Stimulated activated CD4-positive, alpha-beta T cell treated with anti-CD3 and anti-CD28 coated beads, Interleukin-12 subunit alpha, Interleukin-12 subunit beta, amount 100 ng/mL, for 48 hours (primary cell): ENCODE data around the gene PARP1.

Source experiments
- DNase-seq, 3 donors: peaks; one replicate each; pipeline ENCODE4 v3.0.0-alpha.2; 2020; ENCODE audit warnings: low read depth in 2 of 3, low spot score in 1 of 3

Gene PARP1

GRCh38 chr1:226407199-226407496, 745 bp downstream of the PARP1 start:
- DNase-seq = no peak

- DNase-seq = no peak
Measured at GRCh38 chr1:226406401-226406881, 1.5 kb downstream of the PARP1 start.

GRCh38 chr1:226405411-226405988, 2.4 kb downstream of the PARP1 start:
- no peak for DNase-seq

DNA sequence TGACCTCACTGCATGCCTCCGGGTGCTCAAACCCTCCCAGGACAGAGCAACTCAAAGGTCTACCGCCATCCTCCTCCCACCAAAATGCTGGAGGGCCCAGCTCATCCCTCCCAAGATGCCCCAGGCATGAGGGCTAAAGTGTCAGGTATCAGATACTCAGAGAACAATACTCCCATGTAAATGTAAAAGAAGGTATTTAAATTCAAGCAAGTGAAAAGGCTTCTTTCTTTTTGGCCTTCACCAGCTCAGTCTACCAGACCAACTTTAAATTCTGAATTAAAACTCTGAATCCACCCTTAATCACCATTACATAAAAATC, 3.0 kb downstream of the PARP1 start:
- DNase-seq = no peak

- no peak for DNase-seq
Measured at GRCh38 chr1:226404063-226404903, 3.6 kb downstream of the PARP1 start.

DNA sequence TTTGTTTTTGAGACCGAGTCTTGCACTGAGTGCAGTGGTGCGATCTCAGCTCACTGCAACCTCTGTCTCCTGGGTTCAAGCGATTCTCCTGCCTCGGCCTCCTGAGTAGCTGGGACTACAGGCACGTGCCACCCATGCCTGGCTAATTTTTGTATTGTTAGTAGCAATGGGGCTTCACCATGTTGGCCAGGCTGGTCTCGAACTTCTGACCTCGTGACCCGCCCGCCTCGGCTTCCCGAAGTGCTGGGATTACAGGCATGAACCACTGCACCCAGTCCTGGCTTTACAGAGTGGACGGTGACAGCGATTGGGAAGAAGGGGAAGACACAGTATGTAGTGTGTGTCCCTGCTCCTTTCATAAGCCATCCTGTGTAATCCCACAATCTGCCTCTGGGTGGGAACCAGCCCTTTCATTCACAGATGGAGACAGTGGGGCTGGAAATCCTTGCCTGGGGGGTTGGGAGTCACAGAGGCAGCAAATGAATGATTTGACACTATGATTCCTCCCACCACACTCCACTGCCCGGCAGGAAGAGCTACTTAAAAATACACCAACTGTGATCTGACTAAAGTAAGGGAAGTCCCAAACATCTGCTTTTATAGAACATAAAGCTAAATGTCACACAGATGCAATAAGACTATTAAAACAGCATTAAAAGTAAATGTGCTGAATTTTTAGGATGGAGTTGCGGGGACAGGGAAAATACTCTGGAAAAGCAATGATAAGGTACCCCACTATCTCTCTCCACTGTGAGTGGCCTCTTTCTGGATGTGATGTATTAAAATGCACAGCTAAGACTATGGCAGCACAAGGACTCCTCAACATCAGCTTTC, 4.5 kb downstream of the PARP1 start:
- DNase-seq = no peak

DNA sequence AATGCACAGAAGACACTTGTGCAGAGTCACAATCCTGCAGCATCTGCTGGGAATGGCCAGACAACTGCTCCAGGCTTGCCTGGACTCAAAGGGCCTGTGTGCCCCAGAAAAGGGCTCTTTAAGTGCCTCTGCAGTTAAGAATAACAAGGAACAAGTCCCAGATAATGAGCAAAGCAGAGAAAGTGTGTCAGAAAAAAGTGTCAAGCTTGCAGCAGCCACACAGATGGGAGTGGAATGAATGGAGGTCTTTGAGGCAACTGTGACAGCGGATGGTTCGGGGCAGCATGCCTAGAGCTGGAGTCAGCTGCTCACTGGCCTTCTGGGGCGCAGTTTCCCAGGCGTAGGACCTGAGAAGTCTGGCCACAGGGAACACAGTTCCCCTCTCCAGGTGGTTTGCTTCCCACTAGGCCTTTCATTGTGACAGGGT, 5.1 kb downstream of the PARP1 start:
- DNase-seq = no peak

DNA sequence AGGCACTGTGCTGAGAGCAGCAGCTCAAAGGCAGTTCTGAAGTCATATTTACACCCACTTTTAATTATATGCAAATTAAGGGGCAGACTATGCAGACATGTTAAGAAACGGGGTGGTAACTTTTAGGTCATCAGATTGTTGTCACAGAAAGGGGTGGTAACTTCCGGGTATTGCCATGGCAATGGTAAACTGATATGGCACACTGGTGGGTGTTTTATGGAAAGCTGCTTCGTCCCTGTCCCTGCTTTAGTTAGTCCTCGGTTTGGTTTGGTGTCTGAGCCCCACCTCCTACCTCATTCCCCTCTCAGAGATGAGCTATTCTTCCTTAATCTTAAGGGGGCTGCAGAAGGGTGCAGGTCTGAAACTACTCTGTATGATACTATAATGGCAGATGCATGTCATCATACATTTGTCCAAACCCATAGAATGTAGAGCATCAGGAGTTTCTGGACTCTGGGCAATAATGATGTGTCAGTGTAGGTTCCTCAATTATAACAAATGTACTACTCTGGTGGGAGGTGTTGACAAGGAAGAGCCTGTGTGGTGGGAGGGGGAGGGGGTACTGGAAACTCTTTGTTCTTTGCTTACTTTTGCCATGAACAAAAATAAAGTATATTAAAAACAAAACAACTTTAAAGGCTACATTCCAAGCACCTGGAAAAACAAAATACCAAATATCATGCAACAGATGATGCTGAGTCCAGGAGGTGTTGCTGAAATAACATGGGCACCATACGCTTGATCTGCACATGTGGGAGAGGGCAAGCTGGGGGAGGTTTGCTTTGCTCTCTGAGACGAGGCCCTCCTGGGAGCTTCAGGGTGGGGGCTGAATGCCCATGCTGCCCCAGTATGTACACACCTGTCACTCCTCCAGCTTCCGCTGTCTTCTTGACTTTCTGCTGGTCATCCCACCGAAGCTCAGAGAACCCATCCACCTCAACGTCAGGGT, 6.3 kb downstream of the PARP1 start:
- no peak for DNase-seq

DNA sequence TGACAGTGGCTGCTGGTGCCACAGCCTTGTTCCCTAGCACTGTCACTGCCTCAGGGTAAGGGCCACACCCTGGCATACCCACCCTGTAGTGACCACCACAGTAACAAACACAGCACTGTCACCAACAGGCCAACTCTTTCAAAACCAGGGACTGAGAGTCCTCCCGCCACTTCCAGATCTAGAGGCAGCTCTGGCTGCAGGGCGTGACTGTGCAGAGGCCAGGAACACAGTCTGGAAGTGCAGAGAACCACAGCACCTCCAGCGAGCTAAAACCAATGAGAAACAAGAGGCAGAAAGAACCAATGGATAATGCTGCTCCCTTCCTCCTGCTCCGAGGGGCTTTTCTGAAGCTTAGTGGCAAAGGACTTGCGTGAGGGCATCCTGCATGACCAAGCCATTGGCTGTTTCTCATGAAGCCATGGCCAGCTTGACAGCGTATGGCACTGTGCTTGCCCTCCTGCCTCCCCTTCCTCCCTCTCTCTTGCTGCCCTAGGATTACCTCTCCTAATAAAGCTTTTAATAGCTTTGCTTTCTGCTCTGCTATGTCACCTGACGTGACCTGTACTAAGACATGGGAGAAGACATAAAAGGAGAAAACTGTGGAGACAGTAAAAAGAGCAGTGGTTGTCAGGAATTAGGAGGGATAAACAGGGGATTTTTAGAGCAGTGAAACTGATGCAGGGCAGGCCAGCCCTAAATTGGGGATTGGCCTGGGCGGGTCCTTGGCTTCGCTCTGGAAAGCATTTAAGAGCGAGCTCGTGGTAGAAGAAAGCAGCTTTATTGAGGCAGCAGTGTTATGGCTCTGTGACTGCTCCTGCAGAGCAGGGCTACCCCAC, 7.2 kb downstream of the PARP1 start:
- DNase-seq = no peak

DNA sequence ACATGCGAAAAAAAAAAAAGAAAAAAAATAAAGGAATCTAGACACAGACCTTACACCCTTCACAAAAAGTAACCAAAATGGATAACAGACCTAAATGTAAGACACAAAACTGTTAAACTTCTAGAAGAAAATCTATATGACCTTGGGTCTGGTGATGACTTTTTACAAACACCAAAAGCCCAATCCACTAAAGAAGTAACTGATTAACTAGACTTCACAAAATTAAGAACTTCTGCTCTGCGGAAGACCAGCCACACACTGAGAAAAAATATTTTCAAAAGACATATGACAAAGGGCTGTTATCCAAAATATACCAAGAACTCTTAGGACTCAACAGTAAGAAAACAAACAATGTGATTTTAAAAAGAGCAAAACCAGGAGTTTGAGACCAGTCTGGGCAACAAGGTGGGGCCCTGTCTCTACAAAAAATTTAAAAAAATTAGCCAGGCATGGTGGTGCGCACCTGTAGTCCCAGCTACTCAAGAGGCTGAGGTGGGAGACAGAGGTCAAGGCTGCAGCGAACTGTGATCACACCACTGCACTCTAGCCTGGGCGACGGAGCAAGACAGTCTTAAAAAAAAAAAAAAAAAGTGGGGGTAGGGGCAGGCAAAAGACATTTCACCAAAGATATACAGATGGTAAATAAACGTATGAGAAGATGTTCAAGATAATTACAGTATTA, 9.8 kb downstream of the PARP1 start:
- no peak for DNase-seq

DNA sequence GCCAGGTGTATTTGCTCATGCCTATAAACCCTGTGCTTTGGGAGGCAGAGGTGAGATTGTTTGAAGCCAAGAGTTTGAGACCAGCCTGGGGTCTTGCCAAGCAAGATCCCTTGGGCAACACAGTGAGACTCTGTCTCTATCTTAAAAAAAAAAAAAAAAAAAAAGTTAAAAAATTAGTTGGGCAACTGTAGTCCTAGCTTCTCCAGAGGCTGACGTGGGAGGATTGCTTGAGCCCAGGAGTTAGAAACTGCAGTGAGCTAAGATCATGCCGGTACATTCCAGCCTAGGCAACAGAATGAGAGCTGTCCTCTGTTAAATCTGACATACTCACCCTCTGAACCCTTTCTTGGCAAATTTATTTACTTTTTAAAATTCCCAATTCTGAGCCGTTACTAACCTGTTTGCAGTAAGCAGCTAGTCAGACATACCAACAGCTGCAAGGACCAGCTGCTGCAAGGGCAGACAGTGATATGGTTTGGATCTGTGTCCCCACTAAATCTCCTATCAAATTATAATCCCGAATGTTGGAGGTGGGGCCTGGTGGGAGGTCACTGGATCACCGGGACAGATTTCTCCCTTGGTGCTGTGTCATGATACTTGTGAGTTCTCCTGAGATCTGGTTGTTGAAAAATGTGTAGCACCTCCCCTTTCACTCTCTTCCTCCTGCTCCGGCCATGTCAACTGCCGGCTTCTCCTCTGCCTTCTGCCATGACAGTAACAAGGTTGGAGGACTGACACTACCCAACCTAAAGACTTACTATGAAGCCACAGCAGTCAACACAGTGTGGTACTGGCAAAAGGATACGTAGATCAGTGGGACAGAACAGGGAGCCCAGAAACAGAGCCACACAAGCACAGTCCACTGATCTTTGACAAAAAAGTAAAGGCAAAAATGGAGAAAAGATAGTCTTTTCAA, 10.6 kb downstream of the PARP1 start:
- DNase-seq = no peak

DNA sequence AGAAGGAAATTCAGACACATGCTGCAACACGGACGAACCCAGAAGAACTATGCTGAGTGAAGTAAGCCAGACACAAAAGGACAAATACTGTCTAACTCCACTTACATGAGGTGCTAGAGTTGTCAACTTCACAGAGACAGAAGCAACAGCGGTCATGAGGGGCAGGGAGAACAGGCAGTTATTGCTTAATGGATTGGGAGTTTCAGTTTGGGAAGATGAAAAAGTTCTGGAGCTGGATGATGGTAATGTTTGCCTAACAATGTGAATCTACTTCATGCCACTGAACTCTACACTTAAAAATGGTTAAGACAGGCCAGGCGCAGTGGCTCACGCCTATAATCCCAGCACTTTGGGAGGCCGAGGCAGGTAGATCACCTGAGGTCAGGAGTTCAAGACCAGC, 12.1 kb downstream of the PARP1 start:
- no peak for DNase-seq

- DNase-seq = no peak
Measured at GRCh38 chr1:226394462-226394861, 13.4 kb downstream of the PARP1 start.

- DNase-seq = no peak
Measured at GRCh38 chr1:226390681-226391080, 17.2 kb downstream of the PARP1 start.

- DNase-seq = no peak
Measured at GRCh38 chr1:226388131-226388530, 19.8 kb downstream of the PARP1 start.

DNA sequence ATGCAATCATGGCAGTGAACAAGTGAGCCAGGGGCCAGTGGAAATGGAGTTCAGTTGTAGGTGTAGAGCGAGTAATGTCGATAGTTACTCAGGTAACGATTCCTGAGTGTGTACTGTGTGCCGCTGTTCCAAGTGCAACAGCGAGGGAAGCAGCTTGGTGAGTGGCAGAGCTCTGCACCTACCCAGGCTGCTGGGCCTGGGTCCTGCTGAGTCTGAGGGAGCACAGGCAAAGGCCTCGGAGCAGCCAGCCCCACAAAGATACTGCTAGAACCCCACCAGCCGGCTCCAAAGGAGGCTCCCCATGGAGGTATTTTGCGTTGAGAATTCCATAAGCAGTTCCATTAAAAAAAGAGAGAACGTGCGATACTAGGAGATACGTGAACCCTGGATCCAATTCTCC, 23.2 kb downstream of the PARP1 start:
- DNase-seq = no peak

- DNase-seq = no peak
Measured at GRCh38 chr1:226384040-226384439, 23.9 kb downstream of the PARP1 start.

GRCh38 chr1:226382030-226382429, 25.9 kb downstream of the PARP1 start:
- no peak for DNase-seq
